DMS79 treated with DMSO at 0.1 percent for 48 hours (cell line): ENCODE measurements around the gene PSMD9.
"Not testable (repeated sequence)": the region's sequence is repeated elsewhere in the genome, so short reads cannot be mapped to it uniquely, and the experiment has no call there.

ENCODE experiments used
- DNase-seq: peaks from one replicate; lab custom pipeline; 2025; lab: John Stamatoyannopoulos, UW

The PSMD9 gene

GRCh38 chr12:121925358-121925695 is 36.7 kb downstream of the PSMD9 start:
- DNase-seq: no peak

GRCh38 chr12:121926874-121927706 is 38.5 kb downstream of the PSMD9 start:
- DNase-seq: no peak

GRCh38 chr12:121927813-121928212 is 39.2 kb downstream of the PSMD9 start:
- DNase-seq: no peak

GRCh38 chr12:121929545-121929944 is 41.0 kb downstream of the PSMD9 start:
- not testable (repeated sequence) for DNase-seq

GRCh38 chr12:121930862-121931261 is 42.3 kb downstream of the PSMD9 start:
- DNase-seq: no peak

GRCh38 chr12:121932176-121932536 is 43.6 kb downstream of the PSMD9 start:
- DNase-seq: no peak

- DNase-seq: no peak
These were observed 44.4 kb downstream of the PSMD9 start for GRCh38 chr12:121932914-121933521.

GRCh38 chr12:121933522-121934308 is 45.1 kb downstream of the PSMD9 start:
- DNase-seq: no peak

- no peak for DNase-seq
These were observed 45.7 kb downstream of the PSMD9 start for GRCh38 chr12:121934309-121934664.

- DNase-seq: no peak
These were observed 49.1 kb downstream of the PSMD9 start for GRCh38 chr12:121937654-121938053.

GRCh38 chr12:121939186-121939585 is 50.6 kb downstream of the PSMD9 start:
- DNase-seq: no peak

GRCh38 chr12:121939992-121940766 is 51.6 kb downstream of the PSMD9 start:
- no peak for DNase-seq

- no peak for DNase-seq
These were observed 53.6 kb downstream of the PSMD9 start for GRCh38 chr12:121942145-121942718.

- DNase-seq: peak; percentile 34
These were observed 55.3 kb downstream of the PSMD9 start for GRCh38 chr12:121943926-121944325.

GRCh38 chr12:121946313-121947025 is 57.9 kb downstream of the PSMD9 start:
- DNase-seq: no peak

- no peak for DNase-seq
These were observed 59.4 kb downstream of the PSMD9 start for GRCh38 chr12:121947981-121948380.

GRCh38 chr12:121949648-121950397 is 61.2 kb downstream of the PSMD9 start:
- DNase-seq: no peak

- DNase-seq: no peak
These were observed 64.6 kb downstream of the PSMD9 start for GRCh38 chr12:121953117-121953692.

- no peak for DNase-seq
These were observed 65.1 kb downstream of the PSMD9 start for GRCh38 chr12:121953695-121954094.
